H9 (cell line): ENCODE measurements around the gene FALEC. TPM values are rescaled to one million over a fixed set of nuclear protein-coding genes. Genes with fewer than 3 reads are reported as not detected.

Experiments
- DNase-seq: peaks from one replicate; pipeline ENCODE4 v3.0.0-alpha.2; 2017
- H2AFZ ChIP-seq: one replicate; pipeline ENCODE4 v1.6.1; 2013; ENCODE audit warnings: mild to moderate bottlenecking, low read length, control low read depth, moderate library complexity
- H2AK5ac ChIP-seq: 2 replicates; pipeline ENCODE4 v1.6.1; 2013; ENCODE audit warnings: low read length, control low read depth, mixed read lengths; ENCODE audit not compliant: insufficient read length
- H2BK120ac ChIP-seq: one replicate; pipeline ENCODE4 v1.6.1; 2013; ENCODE audit warnings: low read depth, mild to moderate bottlenecking, low read length, control low read depth, inconsistent platforms; ENCODE audit not compliant: poor library complexity, severe bottlenecking
- H2BK12ac ChIP-seq: 2 replicates; pipeline ENCODE4 v1.6.1; 2013; ENCODE audit warnings: low read length, control low read depth, mixed read lengths, low read depth; ENCODE audit not compliant: insufficient read length
- H2BK15ac ChIP-seq: 2 replicates; pipeline ENCODE4 v1.6.1; 2013; ENCODE audit warnings: low read depth, low read length, control low read depth
- H2BK20ac ChIP-seq: one replicate; pipeline ENCODE4 v1.6.1; 2013; ENCODE audit warnings: low read depth, mild to moderate bottlenecking, low read length, control low read depth, inconsistent platforms; ENCODE audit not compliant: poor library complexity, severe bottlenecking
- H2BK5ac ChIP-seq: 2 replicates; pipeline ENCODE4 v1.6.1; 2013; ENCODE audit warnings: low read length, control low read depth, mixed read lengths; ENCODE audit not compliant: insufficient read length
- H3K14ac ChIP-seq: 2 replicates; pipeline ENCODE4 v1.6.1; 2013; ENCODE audit warnings: low read length, control low read depth; ENCODE audit not compliant: insufficient read depth
- H3K18ac ChIP-seq: 2 replicates; pipeline ENCODE4 v1.6.1; 2013; ENCODE audit warnings: low read depth, mild to moderate bottlenecking, mixed read lengths, low read length, control low read depth; ENCODE audit not compliant: insufficient read length
- H3K23ac ChIP-seq: 2 replicates; pipeline ENCODE4 v1.6.1; 2013; ENCODE audit warnings: low read length, control low read depth, mixed read lengths, low read depth; ENCODE audit not compliant: insufficient read length
- H3K23me2 ChIP-seq: 2 replicates; pipeline ENCODE4 v1.6.1; 2013; ENCODE audit warnings: low read depth, mild to moderate bottlenecking, mixed read lengths, low read length, control low read depth; ENCODE audit not compliant: insufficient read length, poor library complexity, severe bottlenecking
- H3K27ac ChIP-seq: 2 replicates; pipeline ENCODE4 v1.5.1; 2013; ENCODE audit warnings: low read length, control low read depth, mixed read lengths, low read depth; ENCODE audit not compliant: insufficient read length
- H3K27me3 ChIP-seq: 2 replicates; pipeline ENCODE4 v1.6.1; 2013; ENCODE audit warnings: low read length, control low read depth, inconsistent platforms; ENCODE audit not compliant: insufficient read depth
- H3K4ac ChIP-seq: 2 replicates; pipeline ENCODE4 v1.6.1; 2013; ENCODE audit warnings: low read depth, mild to moderate bottlenecking, control low read depth, inconsistent platforms, low read length, moderate library complexity
- H3K4me1 ChIP-seq: 2 replicates; pipeline ENCODE4 v1.6.1; 2013; ENCODE audit warnings: low read length, control low read depth, inconsistent platforms; ENCODE audit not compliant: insufficient read depth
- H3K4me2 ChIP-seq: 2 replicates; pipeline ENCODE4 v1.6.1; 2013; ENCODE audit warnings: low read length, control low read depth, mixed read lengths; ENCODE audit not compliant: insufficient read length, insufficient read depth
- H3K56ac ChIP-seq: 2 replicates; pipeline ENCODE4 v1.6.1; 2013; ENCODE audit warnings: low read depth, mild to moderate bottlenecking, mixed read lengths, low read length, control low read depth; ENCODE audit not compliant: insufficient read length
- H3K79me1 ChIP-seq: 2 replicates; pipeline ENCODE4 v1.6.1; 2013; ENCODE audit warnings: low read depth, mild to moderate bottlenecking, moderate library complexity, low read length, control low read depth, inconsistent platforms; ENCODE audit not compliant: insufficient read depth, poor library complexity, severe bottlenecking
- H3K79me2 ChIP-seq: 2 replicates; pipeline ENCODE4 v1.6.1; 2013; ENCODE audit warnings: low read length, control low read depth, inconsistent platforms; ENCODE audit not compliant: insufficient read depth
- H3K9ac ChIP-seq: 2 replicates; pipeline ENCODE4 v1.6.1; 2013; ENCODE audit warnings: low read length, control low read depth, mixed read lengths; ENCODE audit not compliant: insufficient read length; ENCODE audit errors: extremely low read depth
- H3K9me3 ChIP-seq: one replicate; pipeline ENCODE4 v1.6.1; 2013; ENCODE audit warnings: low read depth, low read length, inconsistent platforms; ENCODE audit not compliant: control insufficient read depth
- H3T11ph ChIP-seq: one replicate; pipeline ENCODE4 v1.6.1; 2013; ENCODE audit warnings: mild to moderate bottlenecking, low read length, control low read depth, inconsistent platforms
- H4K20me1 ChIP-seq: one replicate; pipeline ENCODE4 v1.6.1; 2013; ENCODE audit not compliant: control insufficient read depth, insufficient read length, insufficient read depth
- H4K5ac ChIP-seq: 2 replicates; pipeline ENCODE4 v1.6.1; 2013; ENCODE audit warnings: low read depth, mild to moderate bottlenecking, mixed read lengths, low read length, control low read depth; ENCODE audit not compliant: insufficient read length
- H4K8ac ChIP-seq: replicated peaks from 2 replicates; pipeline ENCODE4 v1.6.1; 2013; ENCODE audit warnings: low read length, control low read depth, mixed read lengths, low read depth; ENCODE audit not compliant: insufficient read length
- H4K91ac ChIP-seq: 2 replicates; pipeline ENCODE4 v1.6.1; 2013; ENCODE audit warnings: low read depth, mild to moderate bottlenecking, moderate library complexity, mixed read lengths, low read length, control low read depth; ENCODE audit not compliant: insufficient read length
- H3K27ac Mint-ChIP-seq, 3 experiments: 2 replicates in 2 of 3; 3 replicates in 1 of 3; pipeline ENCODE4 v1.8.0; 2020 to 2021; ENCODE audit warnings: mixed read lengths in 3 of 3, mild to moderate bottlenecking in 1 of 3, moderate library complexity in 1 of 3
- H3K27me3 Mint-ChIP-seq: 2 replicates; pipeline ENCODE4 v1.8.0; 2021; ENCODE audit warnings: low read depth, mild to moderate bottlenecking, moderate library complexity, mixed read lengths
- H3K36me3 Mint-ChIP-seq, 3 experiments: 2 replicates in 2 of 3; 3 replicates in 1 of 3; pipeline ENCODE4 v1.8.0; 2020 to 2021; ENCODE audit warnings: low read depth in 3 of 3, mixed read lengths in 3 of 3; ENCODE audit not compliant: insufficient read depth in 1 of 3
- H3K4me1 Mint-ChIP-seq, 2 experiments: 2 replicates each; pipeline ENCODE4 v1.8.0; 2020; ENCODE audit warnings: mixed read lengths in 2 of 2
- H3K4me3 Mint-ChIP-seq, 2 experiments: 2 replicates in 1 of 2; 3 replicates in 1 of 2; pipeline ENCODE4 v1.8.0; 2020 to 2021; ENCODE audit warnings: mild to moderate bottlenecking in 2 of 2, mixed read lengths in 2 of 2, moderate library complexity in 1 of 2
- H3K9me3 Mint-ChIP-seq, 2 experiments: 2 replicates in 1 of 2; 3 replicates in 1 of 2; pipeline ENCODE4 v1.8.0; 2020; ENCODE audit warnings: mild to moderate bottlenecking in 2 of 2, mixed read lengths in 2 of 2, moderate library complexity in 1 of 2
- WGBS: extraction: QIAGEN DNeasy Blood & Tissue Kit; methylation state at CpG from one replicate; pipeline ENCODE4 v1.1.7; 2013; ENCODE audit warnings: missing lambda C conversion rate, low lambda C conversion rate, mixed read lengths; ENCODE audit not compliant: insufficient read length; ENCODE audit errors: extremely low coverage; 5-methylcytosine and 5-hydroxymethylcytosine counted together
- total RNA-seq: library from RNA; stranded (reverse); gene quantifications from 2 replicates; pipeline ENCODE4 v1.2.1, GENCODE V29; 2021
- TF ChIP-seq, protein P1 (sequence below): fragments of 200-600 bp; sonication (generic); conservative IDR thresholded peaks from 3 replicates; pipeline ENCODE4 v1.8.0; 2021; ENCODE audit warnings: antibody characterized with exemption, mild to moderate bottlenecking

Gene FALEC
- total RNA-seq, 1 experiment from 2014 or later = not detected

DNA sequence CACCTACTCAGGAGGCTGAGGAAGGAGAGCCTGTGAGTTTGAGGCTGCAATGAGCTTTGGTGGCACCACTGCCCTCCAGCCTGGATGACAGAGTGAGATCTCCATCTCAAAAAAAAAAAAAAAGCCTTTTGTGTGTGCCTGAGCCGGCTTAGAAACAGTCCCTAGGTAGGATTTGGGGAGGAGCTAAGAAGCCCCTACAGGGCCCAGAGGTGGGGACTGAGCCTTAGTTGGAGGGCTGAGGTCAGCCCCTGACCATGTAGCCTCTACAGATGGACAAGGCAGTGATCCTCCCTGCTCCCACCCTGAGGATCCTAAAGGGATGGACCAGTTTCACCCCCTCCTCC lies 36.2 kb downstream of the FALEC start:
- no peak overlapping the region for H2BK15ac ChIP-seq
- no peak overlapping the region for H4K8ac ChIP-seq
- peak overlapping the region in 1 of 3 experiments; percentile 34; a peak in 1 of 7 replicates for H3K27ac Mint-ChIP-seq
- no peak overlapping the region for H3K4ac ChIP-seq
- no peak overlapping the region for H3K27ac ChIP-seq
- no peak for DNase-seq
- H3K23ac ChIP-seq = no peak overlapping the region
- TF ChIP-seq, protein P1, sequence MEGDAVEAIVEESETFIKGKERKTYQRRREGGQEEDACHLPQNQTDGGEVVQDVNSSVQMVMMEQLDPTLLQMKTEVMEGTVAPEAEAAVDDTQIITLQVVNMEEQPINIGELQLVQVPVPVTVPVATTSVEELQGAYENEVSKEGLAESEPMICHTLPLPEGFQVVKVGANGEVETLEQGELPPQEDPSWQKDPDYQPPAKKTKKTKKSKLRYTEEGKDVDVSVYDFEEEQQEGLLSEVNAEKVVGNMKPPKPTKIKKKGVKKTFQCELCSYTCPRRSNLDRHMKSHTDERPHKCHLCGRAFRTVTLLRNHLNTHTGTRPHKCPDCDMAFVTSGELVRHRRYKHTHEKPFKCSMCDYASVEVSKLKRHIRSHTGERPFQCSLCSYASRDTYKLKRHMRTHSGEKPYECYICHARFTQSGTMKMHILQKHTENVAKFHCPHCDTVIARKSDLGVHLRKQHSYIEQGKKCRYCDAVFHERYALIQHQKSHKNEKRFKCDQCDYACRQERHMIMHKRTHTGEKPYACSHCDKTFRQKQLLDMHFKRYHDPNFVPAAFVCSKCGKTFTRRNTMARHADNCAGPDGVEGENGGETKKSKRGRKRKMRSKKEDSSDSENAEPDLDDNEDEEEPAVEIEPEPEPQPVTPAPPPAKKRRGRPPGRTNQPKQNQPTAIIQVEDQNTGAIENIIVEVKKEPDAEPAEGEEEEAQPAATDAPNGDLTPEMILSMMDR = no peak
- H3K4me3 Mint-ChIP-seq = peak overlapping the region in 1 of 2 experiments; percentile 20; a peak in 1 of 5 replicates
- H3K9ac ChIP-seq = no peak overlapping the region
- no peak overlapping the region for H2BK5ac ChIP-seq
- H3K36me3 Mint-ChIP-seq = peaks cover 5% of the 10 kb centered on the region in 3 experiments; a peak in 6 of 7 replicates
- H3K18ac ChIP-seq = no peak overlapping the region
- no peaks in the 10 kb centered on the region for H3K79me1 ChIP-seq
- no peak overlapping the region for H2BK20ac ChIP-seq
- H4K5ac ChIP-seq = no peak overlapping the region
- H3K9me3 Mint-ChIP-seq = no peaks in the 10 kb centered on the region
- H2AK5ac ChIP-seq = no peak overlapping the region
- H3K14ac ChIP-seq = no peak overlapping the region
- WGBS = no CpG with 5 or more reads among the region's 1 CpG
- H3K4me2 ChIP-seq = no peak overlapping the region
- H3K79me2 ChIP-seq = no peaks in the 10 kb centered on the region
- no peak overlapping the region for H4K91ac ChIP-seq
- H3K23me2 ChIP-seq = peaks cover 10% of the 10 kb centered on the region
- peaks cover 3% of the 10 kb centered on the region; the same call in 1 of the 2 replicates for H3K4me1 ChIP-seq
- peaks cover 18 to 41% of the 10 kb centered on the region in 2 experiments for H3K4me1 Mint-ChIP-seq
- H3K56ac ChIP-seq = no peak overlapping the region
- H3K27me3 Mint-ChIP-seq = peaks cover 35% of the 10 kb centered on the region
- H3T11ph ChIP-seq = no peak overlapping the region
- no peaks in the 10 kb centered on the region for H4K20me1 ChIP-seq
- no peak overlapping the region for H2BK12ac ChIP-seq
- H2BK120ac ChIP-seq = no peak overlapping the region
- H3K9me3 ChIP-seq = no peaks in the 10 kb centered on the region
- no peak overlapping the region for H2AFZ ChIP-seq
- H3K27me3 ChIP-seq = peaks cover 3% of the 10 kb centered on the region; the same call in 1 of the 2 replicates
